ENCODE measurements around the gene FGF23. TPM values are rescaled to one million over a fixed set of nuclear protein-coding genes. Genes with fewer than 3 reads are reported as not detected.

Gene FGF23
- total RNA-seq (2012; rRNA removed) (not detected in 2 replicates), polyA plus RNA-seq (2012; rRNA removed) (not detected in 2 replicates), Bru-seq, nascent RNA (not detected), BruChase-seq, experiment 1, labeled RNA remaining after a 6-hour chase (not detected), BruChase-seq, experiment 2, labeled RNA remaining after a 2-hour chase (not detected)
- not detected in 2 replicates for polyA plus RNA-seq (2012; cell fraction: cytosol; rRNA removed)
- polyA plus RNA-seq (2012; cell fraction: nucleus; rRNA removed; ENCODE audit: low replicate concordance): not detected in 2 replicates
- long read RNA-seq: 0 reads

DNA sequence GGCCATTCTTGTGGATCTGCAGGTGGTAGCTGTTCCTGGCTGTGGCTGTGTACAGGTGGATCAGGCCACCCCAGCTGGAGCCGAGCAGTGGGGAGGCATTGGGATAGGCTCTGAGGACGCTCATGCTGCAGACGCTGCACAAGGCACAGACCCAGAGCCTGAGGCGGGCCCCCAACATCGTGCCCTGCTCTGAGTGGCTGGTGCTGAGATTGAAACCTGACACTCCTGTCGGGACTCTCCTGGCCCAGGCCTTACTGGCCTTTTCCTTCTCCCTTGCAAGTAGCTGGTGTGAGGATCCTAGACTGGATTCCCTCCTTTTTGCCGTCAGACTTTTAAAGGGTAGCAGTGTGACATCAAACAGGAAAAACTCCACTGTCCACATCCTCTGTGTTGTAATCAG, at the start of gene FGF23:
Gene FGF23, minus strand, starts transcription at position 308 of the 400 bp plus-strand sequence. Its CDS starts 130 bp downstream, at position 178.
- dilution Hi-C loops (cut with HindIII; ENCODE audit: low sequenced_read_pairs, unreplicated experiment): no loop called here
- in situ Hi-C loops (cut with MboI; ENCODE audit: low sequenced_read_pairs): no loop called here
- Histone ChIP-seq H3K14ac (replicated peaks; ENCODE audit: low read depth, low read length) (no peak within 1 kb of the TSS), H2AFZ (replicated peaks; ENCODE audit: low read length, poor library complexity) (peak within 1 kb of the TSS; percentile 56), H3K4me3 (ENCODE audit: insufficient read depth, low read depth, low read length) (no peak within 1 kb of the TSS), H2BK5ac (ENCODE audit: low read depth, low read length, poor library complexity, severe bottlenecking) (no peak within 1 kb of the TSS), H3K4me2 (ENCODE audit: low read depth, low read length) (no peak within 1 kb of the TSS), H4K5ac (ENCODE audit: low read depth, low read length) (no peak within 1 kb of the TSS), H3K9me3 (ENCODE audit: control insufficient read depth, insufficient read depth, low read length) (no peaks in the 10 kb centered on the region), H3K4ac (ENCODE audit: low read depth, low read length) (no peak within 1 kb of the TSS), H2BK120ac (ENCODE audit: low read depth, low read length) (no peak within 1 kb of the TSS), H3K27me3 (ENCODE audit: control insufficient read depth, insufficient read depth, low read length) (peaks cover 9% of the 10 kb centered on the region), H2BK20ac (ENCODE audit: low read depth, low read length) (no peak within 1 kb of the TSS), H3K23ac (ENCODE audit: low read depth, low read length) (no peak within 1 kb of the TSS), H3K79me1 (ENCODE audit: low read depth in 1 of 2, low read length in 2 of 2) (no peaks in the 10 kb centered on the region), H3K27ac (ENCODE audit: insufficient read depth, low read length) (no peak within 1 kb of the TSS), H3K9me1 (ENCODE audit: insufficient read depth, low read length) (no peaks in the 10 kb centered on the region), H3K18ac (ENCODE audit: low read depth, low read length) (no peak within 1 kb of the TSS), H3K36me3 (ENCODE audit: control insufficient read depth, insufficient read depth, low read length) (no peaks in the 10 kb centered on the region), H4K20me1 (ENCODE audit: insufficient read depth, low read length) (no peaks in the 10 kb centered on the region), H4K91ac (ENCODE audit: insufficient read depth, low read depth, low read length) (no peak within 1 kb of the TSS), H4K8ac (ENCODE audit: low read depth in 2 of 2, low read length in 2 of 2) (no peak within 1 kb of the TSS), H2AK5ac (ENCODE audit: low read depth, low read length) (no peak within 1 kb of the TSS), H2BK15ac (ENCODE audit: low read depth, low read length) (no peak within 1 kb of the TSS), H3K56ac (ENCODE audit: extremely low read depth, insufficient read depth, low read length) (no peak within 1 kb of the TSS), H2AK9ac (replicated peaks; ENCODE audit: low read depth, low read length, poor library complexity) (no peak within 1 kb of the TSS), H3K9ac (ENCODE audit: low read depth, low read length) (no peak within 1 kb of the TSS), H3K4me1 (ENCODE audit: control insufficient read depth, insufficient read depth, low read length) (no peaks in the 10 kb centered on the region)
- DNase-seq (peak; percentile 41), ATAC-seq (ENCODE audit: low read depth) (peak; percentile 87; the same call in 1 of the 2 replicates)
- ChIA-PET CTCF (no interaction called here), POLR2A (ENCODE audit: unreplicated experiment) (no interaction called here)
- WGBS, 2 experiments (ENCODE audit: extremely low coverage in 2 of 2, insufficient read length in 1 of 2): 3% methylated on average over 4 of the region's 7 CpGs; no CpG with 5 or more reads in 1 of the 2 experiments
- no TSS peak for BruUV-seq (replicated peaks)
- intact Hi-C loops (cut with micrococcal nuclease): no loop called here
- TF ChIP-seq FOS (IDR thresholded peaks at IDR 0.05; ENCODE audit: low read depth, low read length) (no peak), MAFK (IDR thresholded peaks at IDR 0.05; ENCODE audit: low read depth, low read length) (no peak), NFE2L2 (IDR thresholded peaks at IDR 0.05; ENCODE audit: low read depth, low read length) (no peak), RFX5 (IDR thresholded peaks at IDR 0.05; ENCODE audit: low read depth, low read length) (no peak), CEBPB (IDR thresholded peaks at IDR 0.05; ENCODE audit: low read depth, low read length) (no peak), MXI1 (IDR thresholded peaks at IDR 0.05; ENCODE audit: borderline replicate concordance, low read depth, low read length) (no peak)
- TF ChIP-seq, protein P1, sequence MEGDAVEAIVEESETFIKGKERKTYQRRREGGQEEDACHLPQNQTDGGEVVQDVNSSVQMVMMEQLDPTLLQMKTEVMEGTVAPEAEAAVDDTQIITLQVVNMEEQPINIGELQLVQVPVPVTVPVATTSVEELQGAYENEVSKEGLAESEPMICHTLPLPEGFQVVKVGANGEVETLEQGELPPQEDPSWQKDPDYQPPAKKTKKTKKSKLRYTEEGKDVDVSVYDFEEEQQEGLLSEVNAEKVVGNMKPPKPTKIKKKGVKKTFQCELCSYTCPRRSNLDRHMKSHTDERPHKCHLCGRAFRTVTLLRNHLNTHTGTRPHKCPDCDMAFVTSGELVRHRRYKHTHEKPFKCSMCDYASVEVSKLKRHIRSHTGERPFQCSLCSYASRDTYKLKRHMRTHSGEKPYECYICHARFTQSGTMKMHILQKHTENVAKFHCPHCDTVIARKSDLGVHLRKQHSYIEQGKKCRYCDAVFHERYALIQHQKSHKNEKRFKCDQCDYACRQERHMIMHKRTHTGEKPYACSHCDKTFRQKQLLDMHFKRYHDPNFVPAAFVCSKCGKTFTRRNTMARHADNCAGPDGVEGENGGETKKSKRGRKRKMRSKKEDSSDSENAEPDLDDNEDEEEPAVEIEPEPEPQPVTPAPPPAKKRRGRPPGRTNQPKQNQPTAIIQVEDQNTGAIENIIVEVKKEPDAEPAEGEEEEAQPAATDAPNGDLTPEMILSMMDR (conservative IDR thresholded peaks at IDR 0.05; ENCODE audit: low read depth, low read length): no peak

All from IMR-90 (cell line).